ENCODE measurements around the gene ADORA1.

The ADORA1 gene

GRCh38 chr1:203088441-203088840 is 39.1 kb upstream of the ADORA1 start:
- H3K9ac ChIP-seq (ENCODE audit: low read depth, low read length, poor library complexity): no peak overlapping the region
- H3K4me3 ChIP-seq (ENCODE audit: low read length in 2 of 2): no peak overlapping the region
- no peak overlapping the region for H3K4ac ChIP-seq (ENCODE audit: low read length)
- H3K14ac ChIP-seq (ENCODE audit: low read length): no peak overlapping the region
- peaks cover 0 to 6% (median 0%) of the 10 kb centered on the region in 3 experiments for H3K27me3 ChIP-seq (ENCODE audit: control insufficient read depth in 3 of 3, insufficient read depth in 3 of 3, low read depth in 1 of 3, low read length in 3 of 3)
- no peaks in the 10 kb centered on the region for H3K36me3 ChIP-seq (replicated peaks in 1 of 2; ENCODE audit: control insufficient read depth in 2 of 2, insufficient read depth in 2 of 2, low read length in 2 of 2)
- WGBS, 2 donors (ENCODE audit: extremely low coverage in 2 of 2, insufficient read length in 2 of 2, insufficient replicate concordance in 1 of 2): no CpG with 5 or more reads among the region's 3 CpGs
- H3K23ac ChIP-seq (ENCODE audit: low read depth, low read length, poor library complexity): no peak overlapping the region
- no peaks in the 10 kb centered on the region for H3K79me1 ChIP-seq (ENCODE audit: low read depth, low read length)
- no peak overlapping the region for H2AK5ac ChIP-seq (ENCODE audit: low read depth, low read length)
- H2BK12ac ChIP-seq (ENCODE audit: low read length): no peak overlapping the region
- no peak overlapping the region for H4K8ac ChIP-seq (ENCODE audit: low read depth, low read length)
- no peak overlapping the region for H2BK5ac ChIP-seq (ENCODE audit: low read length)
- H3K27ac ChIP-seq (replicated peaks; ENCODE audit: low read length): no peak overlapping the region
- no peak overlapping the region for H3K18ac ChIP-seq (ENCODE audit: low read length)
- H2BK120ac ChIP-seq (ENCODE audit: low read depth, low read length): no peak overlapping the region
- no peak overlapping the region for H4K91ac ChIP-seq (ENCODE audit: low read depth, low read length, poor library complexity)
- no peaks in the 10 kb centered on the region for H3K9me3 ChIP-seq (replicated peaks in 1 of 2; ENCODE audit: control insufficient read depth in 2 of 2, insufficient read depth in 1 of 2, low read depth in 1 of 2, low read length in 2 of 2)
- H2BK15ac ChIP-seq (ENCODE audit: low read length): no peak overlapping the region
- DNase-seq (ENCODE audit: low spot score): no peak
- peaks cover 0 to 4% of the 10 kb centered on the region in 2 donors for H3K4me1 ChIP-seq (ENCODE audit: control insufficient read depth in 2 of 2, insufficient read depth in 1 of 2, low read depth in 1 of 2, low read length in 2 of 2)
- H3K4me2 ChIP-seq (ENCODE audit: insufficient read depth, low read length, poor library complexity, severe bottlenecking): no peak overlapping the region
- no peak overlapping the region for H2AFZ ChIP-seq (ENCODE audit: low read length)

- Histone ChIP-seq H3K9ac (ENCODE audit: low read depth, low read length, poor library complexity) (no peak overlapping the region), H3K4me3 (ENCODE audit: low read length in 2 of 2) (no peak overlapping the region), H3K4me1 (ENCODE audit: control insufficient read depth in 2 of 2, insufficient read depth in 1 of 2, low read depth in 1 of 2, low read length in 2 of 2) (peaks cover 0 to 4% of the 10 kb centered on the region in 2 donors), H3K36me3 (replicated peaks in 1 of 2; ENCODE audit: control insufficient read depth in 2 of 2, insufficient read depth in 2 of 2, low read length in 2 of 2) (no peaks in the 10 kb centered on the region), H2BK5ac (ENCODE audit: low read length) (no peak overlapping the region), H3K27ac (replicated peaks; ENCODE audit: low read length) (no peak overlapping the region), H2BK120ac (ENCODE audit: low read depth, low read length) (no peak overlapping the region), H3K4me2 (ENCODE audit: insufficient read depth, low read length, poor library complexity, severe bottlenecking) (no peak overlapping the region), H4K91ac (ENCODE audit: low read depth, low read length, poor library complexity) (no peak overlapping the region), H3K9me3 (replicated peaks in 1 of 2; ENCODE audit: control insufficient read depth in 2 of 2, insufficient read depth in 1 of 2, low read depth in 1 of 2, low read length in 2 of 2) (no peaks in the 10 kb centered on the region), H3K4ac (ENCODE audit: low read length) (no peak overlapping the region), H3K14ac (ENCODE audit: low read length) (no peak overlapping the region), H2BK12ac (ENCODE audit: low read length) (no peak overlapping the region), H2AK5ac (ENCODE audit: low read depth, low read length) (no peak overlapping the region), H3K18ac (ENCODE audit: low read length) (peak overlapping the region; percentile 52), H3K79me1 (ENCODE audit: low read depth, low read length) (no peaks in the 10 kb centered on the region), H2BK15ac (ENCODE audit: low read length) (no peak overlapping the region), H2AFZ (ENCODE audit: low read length) (no peak overlapping the region), H4K8ac (ENCODE audit: low read depth, low read length) (no peak overlapping the region), H3K27me3 (ENCODE audit: control insufficient read depth in 3 of 3, insufficient read depth in 3 of 3, low read depth in 1 of 3, low read length in 3 of 3) (peaks cover 0 to 6% (median 0%) of the 10 kb centered on the region in 3 experiments), H3K23ac (ENCODE audit: low read depth, low read length, poor library complexity) (no peak overlapping the region)
- WGBS, 2 donors (ENCODE audit: extremely low coverage in 2 of 2, insufficient read length in 2 of 2, insufficient replicate concordance in 1 of 2): no CpG with 5 or more reads among the region's 7 CpGs
- no peak for DNase-seq (ENCODE audit: low spot score)
Measured at GRCh38 chr1:203089001-203089650, 38.4 kb upstream of the ADORA1 start.

- Histone ChIP-seq H4K91ac (ENCODE audit: low read depth, low read length, poor library complexity) (no peak overlapping the region), H3K14ac (ENCODE audit: low read length) (no peak overlapping the region), H3K4me1 (ENCODE audit: control insufficient read depth in 2 of 2, insufficient read depth in 1 of 2, low read depth in 1 of 2, low read length in 2 of 2) (peaks cover 0 to 4% of the 10 kb centered on the region in 2 donors), H2BK120ac (ENCODE audit: low read depth, low read length) (no peak overlapping the region), H3K27ac (replicated peaks; ENCODE audit: low read length) (no peak overlapping the region), H2BK5ac (ENCODE audit: low read length) (no peak overlapping the region), H2AFZ (ENCODE audit: low read length) (no peak overlapping the region), H3K18ac (ENCODE audit: low read length) (peak overlapping the region; percentile 21), H3K27me3 (ENCODE audit: control insufficient read depth in 3 of 3, insufficient read depth in 3 of 3, low read depth in 1 of 3, low read length in 3 of 3) (peaks cover 0 to 6% (median 0%) of the 10 kb centered on the region in 3 experiments), H3K9me3 (replicated peaks in 1 of 2; ENCODE audit: control insufficient read depth in 2 of 2, insufficient read depth in 1 of 2, low read depth in 1 of 2, low read length in 2 of 2) (peaks cover 0 to 4% of the 10 kb centered on the region in 2 donors), H2BK12ac (ENCODE audit: low read length) (no peak overlapping the region), H4K8ac (ENCODE audit: low read depth, low read length) (no peak overlapping the region), H3K9ac (ENCODE audit: low read depth, low read length, poor library complexity) (no peak overlapping the region), H2BK15ac (ENCODE audit: low read length) (no peak overlapping the region), H3K36me3 (replicated peaks in 1 of 2; ENCODE audit: control insufficient read depth in 2 of 2, insufficient read depth in 2 of 2, low read length in 2 of 2) (no peaks in the 10 kb centered on the region), H3K4me3 (ENCODE audit: low read length in 2 of 2) (no peak overlapping the region), H3K79me1 (ENCODE audit: low read depth, low read length) (no peaks in the 10 kb centered on the region), H3K23ac (ENCODE audit: low read depth, low read length, poor library complexity) (peak overlapping the region; percentile 50), H2AK5ac (ENCODE audit: low read depth, low read length) (peak overlapping the region; percentile 20), H3K4ac (ENCODE audit: low read length) (no peak overlapping the region), H3K4me2 (ENCODE audit: insufficient read depth, low read length, poor library complexity, severe bottlenecking) (no peak overlapping the region)
- DNase-seq (ENCODE audit: low spot score): no peak
- no CpG with 5 or more reads among the region's 7 CpGs for WGBS, 2 donors (ENCODE audit: extremely low coverage in 2 of 2, insufficient read length in 2 of 2, insufficient replicate concordance in 1 of 2)
Measured at GRCh38 chr1:203089651-203090045, 37.9 kb upstream of the ADORA1 start.

- no peaks in the 10 kb centered on the region for H3K79me1 ChIP-seq (ENCODE audit: low read depth, low read length)
- H3K9me3 ChIP-seq (replicated peaks in 1 of 2; ENCODE audit: control insufficient read depth in 2 of 2, insufficient read depth in 1 of 2, low read depth in 1 of 2, low read length in 2 of 2): peaks cover 0 to 8% of the 10 kb centered on the region in 2 donors
- H3K4ac ChIP-seq (ENCODE audit: low read length): no peak overlapping the region
- no peak overlapping the region for H3K23ac ChIP-seq (ENCODE audit: low read depth, low read length, poor library complexity)
- H3K27me3 ChIP-seq (ENCODE audit: control insufficient read depth in 3 of 3, insufficient read depth in 3 of 3, low read depth in 1 of 3, low read length in 3 of 3): peaks cover 0 to 6% (median 0%) of the 10 kb centered on the region in 3 experiments
- no peak overlapping the region for H4K8ac ChIP-seq (ENCODE audit: low read depth, low read length)
- DNase-seq (ENCODE audit: low spot score): no peak
- H3K4me1 ChIP-seq (ENCODE audit: control insufficient read depth in 2 of 2, insufficient read depth in 1 of 2, low read depth in 1 of 2, low read length in 2 of 2): peaks cover 0 to 4% of the 10 kb centered on the region in 2 donors
- no peaks in the 10 kb centered on the region for H3K36me3 ChIP-seq (replicated peaks in 1 of 2; ENCODE audit: control insufficient read depth in 2 of 2, insufficient read depth in 2 of 2, low read length in 2 of 2)
- H2BK15ac ChIP-seq (ENCODE audit: low read length): no peak overlapping the region
- peak overlapping the region; percentile 30 for H2BK5ac ChIP-seq (ENCODE audit: low read length)
- H3K18ac ChIP-seq (ENCODE audit: low read length): peak overlapping the region; percentile 23
- no peak overlapping the region for H2AFZ ChIP-seq (ENCODE audit: low read length)
- H3K9ac ChIP-seq (ENCODE audit: low read depth, low read length, poor library complexity): no peak overlapping the region
- H3K27ac ChIP-seq (replicated peaks; ENCODE audit: low read length): no peak overlapping the region
- WGBS, 2 donors (ENCODE audit: extremely low coverage in 2 of 2, insufficient read length in 2 of 2, insufficient replicate concordance in 1 of 2): no CpG with 5 or more reads among the region's 6 CpGs
- H2AK5ac ChIP-seq (ENCODE audit: low read depth, low read length): no peak overlapping the region
- no peak overlapping the region for H3K4me3 ChIP-seq (ENCODE audit: low read length in 2 of 2)
- H2BK120ac ChIP-seq (ENCODE audit: low read depth, low read length): no peak overlapping the region
- H4K91ac ChIP-seq (ENCODE audit: low read depth, low read length, poor library complexity): no peak overlapping the region
- H3K4me2 ChIP-seq (ENCODE audit: insufficient read depth, low read length, poor library complexity, severe bottlenecking): no peak overlapping the region
- no peak overlapping the region for H3K14ac ChIP-seq (ENCODE audit: low read length)
- no peak overlapping the region for H2BK12ac ChIP-seq (ENCODE audit: low read length)
Measured at GRCh38 chr1:203090421-203091198, 36.9 kb upstream of the ADORA1 start.

All from neuronal stem cell (in vitro differentiated cells).